Peyer's patch (tissue), 4 donors: ENCODE measurements around the gene CYSRT1. TPM values are rescaled to one million over a fixed set of nuclear protein-coding genes. Genes with fewer than 3 reads are reported as not detected.

Source experiments
- DNase-seq, 3 donors: peaks; one replicate each; pipeline ENCODE4 v3.0.0-alpha.2; 2017 to 2019
- H3K27ac ChIP-seq, 4 donors: fragments of 200-600 bp; sonication (generic); one replicate each; pipeline ENCODE4 v1.5.1; 2016 to 2019
- H3K27me3 ChIP-seq, 2 donors: fragments of 200-600 bp; sonication (generic); one replicate each; pipeline ENCODE4 v1.5.1; 2019
- H3K36me3 ChIP-seq, 3 donors: fragments of 200-600 bp; sonication (generic); one replicate each; pipeline ENCODE4 v1.5.1; 2016 to 2019
- H3K4me1 ChIP-seq, 4 donors: fragments of 200-600 bp; sonication (generic); one replicate each; pipeline ENCODE4 v1.5.1; 2016 to 2019
- H3K4me3 ChIP-seq, 4 donors: fragments of 200-600 bp; sonication (generic); 1 replicate in 3 of 4; 2 replicates in 1 of 4; pipeline ENCODE4 v1.5.1; 2016 to 2019; ENCODE audit warnings: mild to moderate bottlenecking in 1 of 4
- H3K9me3 ChIP-seq, 4 donors: fragments of 200-600 bp; sonication (generic); one replicate each; pipeline ENCODE4 v1.5.1; 2016 to 2019; ENCODE audit warnings: mild to moderate bottlenecking in 1 of 4
- CTCF ChIP-seq, 6 experiments: fragments of 450-650 bp in 4 of 6; fragments of 200-600 bp in 2 of 6; sonication (generic) in 1 of 6; IDR thresholded peaks; one replicate each; pipeline ENCODE4 v1.5.1; 2017 to 2019; ENCODE audit warnings: antibody characterized with exemption in 6 of 6, mild to moderate bottlenecking in 3 of 6, moderate library complexity in 1 of 6
- POLR2A ChIP-seq, 2 donors: fragments of 450-650 bp; IDR thresholded peaks; one replicate each; pipeline ENCODE4 v1.5.1; 2017; ENCODE audit warnings: antibody characterized with exemption in 2 of 2, mild to moderate bottlenecking in 2 of 2, moderate library complexity in 2 of 2
- total RNA-seq, 4 donors: library from RNA; depleted of rRNA; stranded (reverse); fragments of >200 nt; gene quantifications; one replicate each; pipeline ENCODE4 v1.1.0, GENCODE V29; 2016

CYSRT1 gene
- total RNA-seq, 4 donors from 2014 or later, result 1.3 to 1.9 TPM; not detected in 2

GRCh38 chr9:137234055-137234697 is 9.2 kb downstream of the CYSRT1 start:
- no peak for DNase-seq
- TF ChIP-seq POLR2A (IDR thresholded peaks at IDR 0.05) (no peak), CTCF (IDR thresholded peaks at IDR 0.05) (no peak)
- Histone ChIP-seq H3K4me3 (no peak overlapping the region), H3K9me3 (peaks cover 0 to 4% (median 0%) of the 10 kb centered on the region in 4 donors), H3K27ac (no peak overlapping the region), H3K27me3 (peaks cover 0 to 4% of the 10 kb centered on the region in 2 donors), H3K36me3 (no peaks in the 10 kb centered on the region), H3K4me1 (peaks cover 11 to 78% (median 24%) of the 10 kb centered on the region in 4 donors)

GRCh38 chr9:137234758-137235423 is 9.9 kb downstream of the CYSRT1 start:
- Histone ChIP-seq H3K4me1 (peaks cover 10 to 78% (median 24%) of the 10 kb centered on the region in 4 donors), H3K4me3 (no peak overlapping the region), H3K36me3 (no peaks in the 10 kb centered on the region), H3K9me3 (peaks cover 0 to 4% (median 0%) of the 10 kb centered on the region in 4 donors), H3K27me3 (peaks cover 0 to 4% of the 10 kb centered on the region in 2 donors), H3K27ac (no peak overlapping the region)
- TF ChIP-seq POLR2A (IDR thresholded peaks at IDR 0.05) (no peak), CTCF (IDR thresholded peaks at IDR 0.05) (no peak)
- DNase-seq, result no peak

- H3K36me3 ChIP-seq, result no peaks in the 10 kb centered on the region
- TF ChIP-seq POLR2A (IDR thresholded peaks at IDR 0.05), result no peak
- no peak for TF ChIP-seq CTCF (IDR thresholded peaks at IDR 0.05)
- H3K27ac ChIP-seq, result peak overlapping the region in 1 of 4 donors; percentile 25
- H3K4me1 ChIP-seq, result peaks cover 8 to 72% (median 24%) of the 10 kb centered on the region in 4 donors
- peak overlapping the region in 2 of 4 donors; percentile 21 to 28 for H3K4me3 ChIP-seq
- H3K9me3 ChIP-seq, result peaks cover 0 to 4% (median 0%) of the 10 kb centered on the region in 4 donors
- H3K27me3 ChIP-seq, result peaks cover 0 to 4% of the 10 kb centered on the region in 2 donors
- no peak for DNase-seq
Measured at GRCh38 chr9:137235424-137236237, 10.7 kb downstream of the CYSRT1 start.

GRCh38 chr9:137236238-137236935 is 11.4 kb downstream of the CYSRT1 start:
- H3K4me1 ChIP-seq, result peaks cover 8 to 64% (median 24%) of the 10 kb centered on the region in 4 donors
- peaks cover 0 to 4% of the 10 kb centered on the region in 2 donors for H3K27me3 ChIP-seq
- TF ChIP-seq CTCF (IDR thresholded peaks at IDR 0.05) (peak; percentile 99 to 100 (median 100)), POLR2A (IDR thresholded peaks at IDR 0.05) (no peak)
- peak overlapping the region in 2 of 4 donors; percentile 31 to 77 for H3K27ac ChIP-seq
- DNase-seq, result peak; percentile 92 to 96 (median 92)
- peaks cover 0 to 4% (median 0%) of the 10 kb centered on the region in 4 donors for H3K9me3 ChIP-seq
- H3K36me3 ChIP-seq, result no peaks in the 10 kb centered on the region
- H3K4me3 ChIP-seq, result peak overlapping the region in 3 of 4 donors; percentile 21 to 28 (median 26)

- H3K9me3 ChIP-seq, result peaks cover 0 to 4% (median 0%) of the 10 kb centered on the region in 4 donors
- H3K27me3 ChIP-seq, result peaks cover 0 to 4% of the 10 kb centered on the region in 2 donors
- peaks cover 0 to 2% (median 0%) of the 10 kb centered on the region in 3 donors for H3K36me3 ChIP-seq
- TF ChIP-seq CTCF (IDR thresholded peaks at IDR 0.05) (no peak), POLR2A (IDR thresholded peaks at IDR 0.05) (no peak)
- peaks cover 8 to 60% (median 24%) of the 10 kb centered on the region in 4 donors for H3K4me1 ChIP-seq
- DNase-seq, result no peak
- peak overlapping the region in 2 of 4 donors; percentile 21 to 28 for H3K4me3 ChIP-seq
- peak overlapping the region in 2 of 4 donors; percentile 31 to 77 for H3K27ac ChIP-seq
Measured at GRCh38 chr9:137236936-137237421, 12.0 kb downstream of the CYSRT1 start.
